B cell (primary cell): ENCODE results near the gene ZACN. TPM values are rescaled to one million over a fixed set of nuclear protein-coding genes. Genes with fewer than 3 reads are reported as not detected.

ENCODE experiments used
- ATAC-seq: fragments of 200-7000 bp; cut with Tn5 transposase; one replicate; pipeline ENCODE4 v1.10.0; 2021; ENCODE audit warnings: low read depth, mild to moderate bottlenecking, moderate number of reproducible peaks, moderate library complexity
- CTCF ChIA-PET: fragments of 350-600 bp; sonication (Branson Sonifier 250); formaldehyde crosslinking; loops from one replicate; lab custom pipeline; 2021; ENCODE audit warnings: antibody characterized with exemption, inconsistent platforms; lab: Charles Lee
- POLR2A ChIA-PET: fragments of 350-600 bp; sonication (Branson Sonifier 250); formaldehyde crosslinking; loops from one replicate; lab custom pipeline; 2021; ENCODE audit warnings: antibody characterized with exemption; lab: Charles Lee
- DNase-seq: peaks from one replicate; pipeline ENCODE4 v3.0.0; 2013
- H2AFZ ChIP-seq: 2 replicates; pipeline ENCODE4 v1.6.1; 2012; ENCODE audit warnings: mild to moderate bottlenecking, low read depth, low read length; ENCODE audit not compliant: insufficient read depth, poor library complexity, severe bottlenecking
- H3K27ac ChIP-seq, 2 donors: 1 replicate in 1 of 2; 2 replicates in 1 of 2; pipeline ENCODE4 v1.5.1; 2012 to 2013; ENCODE audit warnings: low read length in 2 of 2, mild to moderate bottlenecking in 2 of 2, moderate library complexity in 1 of 2
- H3K27me3 ChIP-seq, 4 experiments: fragments of 200-600 bp in 1 of 4; sonication (generic) in 1 of 4; replicated peaks in 1 of 4; 1 replicate in 2 of 4; 2 replicates in 2 of 4; pipeline versions ENCODE4 v1.6.1 to v1.7.0; 2013 to 2016; ENCODE audit warnings: low read length in 3 of 4, mild to moderate bottlenecking in 2 of 4, mixed read lengths in 1 of 4, moderate library complexity in 1 of 4; ENCODE audit not compliant: insufficient read depth in 4 of 4, control insufficient read depth in 3 of 4; ENCODE audit errors: control extremely low read depth in 1 of 4
- H3K36me3 ChIP-seq, 2 experiments: replicated peaks in 1 of 2; 1 replicate in 1 of 2; 2 replicates in 1 of 2; pipeline versions ENCODE4 v1.6.1 to v1.7.1; 2013; ENCODE audit warnings: low read length in 1 of 2; ENCODE audit not compliant: insufficient read depth in 2 of 2, control insufficient read depth in 1 of 2; ENCODE audit errors: control extremely low read depth in 1 of 2, extremely low read depth in 1 of 2
- H3K4me1 ChIP-seq, 2 donors: fragments of 200-600 bp in 1 of 2; sonication (generic) in 1 of 2; 1 replicate in 1 of 2; 2 replicates in 1 of 2; pipeline versions ENCODE4 v1.5.1 to v1.6.1; 2013 to 2017; ENCODE audit warnings: low read length in 2 of 2; ENCODE audit not compliant: control insufficient read depth in 2 of 2, insufficient read depth in 2 of 2
- H3K4me2 ChIP-seq: replicated peaks from 2 replicates; pipeline ENCODE3; 2012; ENCODE audit warnings: mild to moderate bottlenecking, low read depth, low read length; ENCODE audit not compliant: poor library complexity, severe bottlenecking
- H3K4me3 ChIP-seq, 5 experiments: fragments of 200-600 bp in 1 of 5; sonication (generic) in 1 of 5; 1 replicate in 3 of 5; 2 replicates in 2 of 5; pipeline versions ENCODE4 v1.5.1 to v1.7.0; 2011 to 2016; ENCODE audit warnings: low read length in 4 of 5, mild to moderate bottlenecking in 4 of 5, low read depth in 2 of 5, control low read depth in 1 of 5, moderate library complexity in 1 of 5; ENCODE audit not compliant: insufficient read depth in 1 of 5; ENCODE audit errors: control extremely low read depth in 1 of 5, extremely low read depth in 1 of 5
- H3K79me2 ChIP-seq: fragments of 200-600 bp; sonication (generic); one replicate; pipeline ENCODE4 v1.6.0; 2016; ENCODE audit warnings: low read length; ENCODE audit not compliant: control insufficient read depth, insufficient read depth
- H3K9ac ChIP-seq: fragments of 200-600 bp; sonication (generic); 2 replicates; pipeline ENCODE4 v1.6.1; 2017; ENCODE audit warnings: mild to moderate bottlenecking, low read length, moderate library complexity
- H3K9me3 ChIP-seq, 3 donors: one replicate each; pipeline versions ENCODE4 v1.6.1 to v1.7.1; 2013; ENCODE audit warnings: low read length in 2 of 3; ENCODE audit not compliant: control insufficient read depth in 2 of 3, insufficient read depth in 1 of 3; ENCODE audit errors: control extremely low read depth in 1 of 3
- H4K20me1 ChIP-seq: 2 replicates; pipeline ENCODE4 v1.6.0; 2012; ENCODE audit warnings: mild to moderate bottlenecking, low read length; ENCODE audit not compliant: insufficient read depth, control insufficient read depth, poor library complexity, severe bottlenecking
- H3K27ac Mint-ChIP-seq: one replicate; pipeline ENCODE4 v1.8.0; 2021; ENCODE audit warnings: mixed read lengths
- H3K27me3 Mint-ChIP-seq: one replicate; pipeline ENCODE4 v1.8.0; 2021; ENCODE audit warnings: mixed read lengths
- H3K4me1 Mint-ChIP-seq: one replicate; pipeline ENCODE4 v1.8.0; 2021; ENCODE audit warnings: mixed read lengths
- H3K4me3 Mint-ChIP-seq: one replicate; pipeline ENCODE4 v1.8.0; 2021; ENCODE audit warnings: mixed read lengths
- H3K9me3 Mint-ChIP-seq: one replicate; pipeline ENCODE4 v1.8.0; 2022; ENCODE audit warnings: mixed read lengths; ENCODE audit not compliant: insufficient read depth
- EZH2 ChIP-seq: IDR thresholded peaks from 2 replicates; pipeline ENCODE4 v1.6.1; 2012; ENCODE audit warnings: borderline replicate concordance, low read depth, mild to moderate bottlenecking, moderate library complexity, low read length; ENCODE audit not compliant: insufficient read depth, poor library complexity, severe bottlenecking
- WGBS: methylation state at CpG from one replicate; pipeline ENCODE4 v1.1.5; 2013; ENCODE audit warnings: missing lambda C conversion rate; ENCODE audit not compliant: insufficient coverage; 5-methylcytosine and 5-hydroxymethylcytosine counted together
- intact Hi-C: fragments of 100-400 bp; cut with micrococcal nuclease; formaldehyde crosslinking; loops from one replicate; pipeline ENCODE4 v1.10.0; 2022
- polyA plus RNA-seq: library from polyadenylated mRNA; depleted of rRNA; stranded (reverse); fragments of >200 nt; gene quantifications from 2 replicates; pipeline ENCODE4 v1.2.3, GENCODE V29; 2012
- total RNA-seq, 2 donors: library from RNA; stranded (reverse); fragments of 120-200 nt in 1 of 2; gene quantifications; 1 replicate in 1 of 2; 2 replicates in 1 of 2; pipeline versions ENCODE4 v1.2.3 to v1.2.4, GENCODE V29; 2013 to 2022
- TF ChIP-seq, protein P1 (sequence below): fragments of 200-600 bp; IDR thresholded peaks from one replicate; pipeline ENCODE4 v1.8.0; 2022; ENCODE audit warnings: antibody characterized with exemption, mild to moderate bottlenecking

Gene ZACN
- total and polyA plus RNA-seq, 2 donors (not counting 1 experiment from before 2014, with no cell fraction given) = 0.37 to 0.45 TPM

DNA sequence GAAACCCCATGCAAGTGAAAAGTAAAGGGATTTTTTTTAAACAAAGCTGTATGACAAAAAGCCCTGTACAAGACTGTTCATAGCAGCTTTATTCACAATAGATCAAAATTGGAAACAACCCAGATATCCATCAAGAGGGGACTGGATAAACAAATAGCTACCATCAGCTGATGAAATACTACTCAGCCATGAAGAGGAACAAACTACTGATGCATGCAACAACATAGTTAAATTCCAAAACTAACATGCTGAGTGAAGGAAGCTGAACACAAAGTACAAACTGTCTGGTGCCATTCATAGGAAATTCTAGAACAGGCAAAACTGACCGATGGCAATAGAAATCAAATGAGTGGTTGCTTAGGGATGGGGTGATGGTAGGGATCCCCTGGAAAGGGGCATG lies 46.9 kb downstream of the ZACN start:
- no peaks in the 10 kb centered on the region for H3K9me3 ChIP-seq
- no peak overlapping the region for H3K27ac ChIP-seq
- no peak overlapping the region for H3K4me3 ChIP-seq
- no peak for TF ChIP-seq EZH2
- TF ChIP-seq, protein P1, sequence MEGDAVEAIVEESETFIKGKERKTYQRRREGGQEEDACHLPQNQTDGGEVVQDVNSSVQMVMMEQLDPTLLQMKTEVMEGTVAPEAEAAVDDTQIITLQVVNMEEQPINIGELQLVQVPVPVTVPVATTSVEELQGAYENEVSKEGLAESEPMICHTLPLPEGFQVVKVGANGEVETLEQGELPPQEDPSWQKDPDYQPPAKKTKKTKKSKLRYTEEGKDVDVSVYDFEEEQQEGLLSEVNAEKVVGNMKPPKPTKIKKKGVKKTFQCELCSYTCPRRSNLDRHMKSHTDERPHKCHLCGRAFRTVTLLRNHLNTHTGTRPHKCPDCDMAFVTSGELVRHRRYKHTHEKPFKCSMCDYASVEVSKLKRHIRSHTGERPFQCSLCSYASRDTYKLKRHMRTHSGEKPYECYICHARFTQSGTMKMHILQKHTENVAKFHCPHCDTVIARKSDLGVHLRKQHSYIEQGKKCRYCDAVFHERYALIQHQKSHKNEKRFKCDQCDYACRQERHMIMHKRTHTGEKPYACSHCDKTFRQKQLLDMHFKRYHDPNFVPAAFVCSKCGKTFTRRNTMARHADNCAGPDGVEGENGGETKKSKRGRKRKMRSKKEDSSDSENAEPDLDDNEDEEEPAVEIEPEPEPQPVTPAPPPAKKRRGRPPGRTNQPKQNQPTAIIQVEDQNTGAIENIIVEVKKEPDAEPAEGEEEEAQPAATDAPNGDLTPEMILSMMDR = no peak
- H3K79me2 ChIP-seq = no peaks in the 10 kb centered on the region
- intact Hi-C loops = no loop called here
- Mint-ChIP-seq H3K9me3 (no peaks in the 10 kb centered on the region), H3K27me3 (no peaks in the 10 kb centered on the region), H3K4me3 (no peak overlapping the region), H3K27ac (no peak overlapping the region), H3K4me1 (peaks cover 14% of the 10 kb centered on the region)
- ChIA-PET POLR2A (no interaction called here), CTCF (interaction anchor here (0.6 to 16.8 kb wide), 6 partner anchors 17 to 256 kb away, joined by 3 to 435 read pairs (median 5); no protein-coding TSS in a partner anchor)
- ATAC-seq (no peak), DNase-seq (no peak)
- 100% methylated on average over 1 of the region's 1 CpG for WGBS
- peaks cover 17 to 19% of the 10 kb centered on the region in 2 donors for H3K4me1 ChIP-seq
- no peak overlapping the region for H3K9ac ChIP-seq
- no peak overlapping the region for H2AFZ ChIP-seq
- H3K4me2 ChIP-seq = no peak overlapping the region
- no peaks in the 10 kb centered on the region for H4K20me1 ChIP-seq
- no peaks in the 10 kb centered on the region for H3K36me3 ChIP-seq
- no peaks in the 10 kb centered on the region for H3K27me3 ChIP-seq

GRCh38 chr17:76130473-76130872 lies 51.5 kb downstream of the ZACN start:
- H3K9ac ChIP-seq = no peak overlapping the region
- H3K27me3 ChIP-seq = peaks cover 0 to 8% (median 0%) of the 10 kb centered on the region in 4 experiments
- WGBS = 36% methylated on average over 13 of the region's 13 CpGs
- ATAC-seq (no peak), DNase-seq (no peak)
- TF ChIP-seq EZH2 = no peak
- TF ChIP-seq, protein P1 = no peak
- no peak overlapping the region for H2AFZ ChIP-seq
- no peaks in the 10 kb centered on the region for H3K9me3 ChIP-seq
- H3K4me2 ChIP-seq = no peak overlapping the region
- H3K4me3 ChIP-seq = no peak overlapping the region
- H4K20me1 ChIP-seq = no peaks in the 10 kb centered on the region
- ChIA-PET POLR2A (interaction anchor here (0.6 to 0.7 kb wide), 2 partner anchors 138 to 146 kb away, joined by 3 to 4 read pairs; no protein-coding TSS in a partner anchor), CTCF (interaction anchor here (0.9 to 16.8 kb wide), 6 partner anchors 9 to 169 kb away, joined by 3 to 435 read pairs (median 4); no protein-coding TSS in a partner anchor)
- H3K27ac ChIP-seq = no peak overlapping the region
- no peak overlapping the region for H3K27ac Mint-ChIP-seq
- no peaks in the 10 kb centered on the region for H3K79me2 ChIP-seq
- H3K36me3 ChIP-seq = no peaks in the 10 kb centered on the region
- intact Hi-C loops = no loop called here
- H3K27me3 Mint-ChIP-seq = peaks cover 14% of the 10 kb centered on the region
- H3K4me3 Mint-ChIP-seq = no peak overlapping the region
- H3K4me1 Mint-ChIP-seq = peaks cover 2% of the 10 kb centered on the region
- H3K9me3 Mint-ChIP-seq = no peaks in the 10 kb centered on the region
- H3K4me1 ChIP-seq = no peaks in the 10 kb centered on the region
